Stimulated activated CD4-positive, alpha-beta T cell treated with anti-CD3 and anti-CD28 coated beads, Interleukin-1b, Interleukin-23, amount 100 ng/mL, for 1 hour (primary cell): ENCODE data around the gene IMPG1.
"Not testable (repeated sequence)": the region's sequence is repeated elsewhere in the genome, so short reads cannot be mapped to it uniquely, and the experiment has no call there.

Experiments
- DNase-seq, 2 donors: peaks; one replicate each; pipeline ENCODE4 v3.0.0-alpha.2; 2020; ENCODE audit warnings: low read depth in 2 of 2

Gene IMPG1

DNA sequence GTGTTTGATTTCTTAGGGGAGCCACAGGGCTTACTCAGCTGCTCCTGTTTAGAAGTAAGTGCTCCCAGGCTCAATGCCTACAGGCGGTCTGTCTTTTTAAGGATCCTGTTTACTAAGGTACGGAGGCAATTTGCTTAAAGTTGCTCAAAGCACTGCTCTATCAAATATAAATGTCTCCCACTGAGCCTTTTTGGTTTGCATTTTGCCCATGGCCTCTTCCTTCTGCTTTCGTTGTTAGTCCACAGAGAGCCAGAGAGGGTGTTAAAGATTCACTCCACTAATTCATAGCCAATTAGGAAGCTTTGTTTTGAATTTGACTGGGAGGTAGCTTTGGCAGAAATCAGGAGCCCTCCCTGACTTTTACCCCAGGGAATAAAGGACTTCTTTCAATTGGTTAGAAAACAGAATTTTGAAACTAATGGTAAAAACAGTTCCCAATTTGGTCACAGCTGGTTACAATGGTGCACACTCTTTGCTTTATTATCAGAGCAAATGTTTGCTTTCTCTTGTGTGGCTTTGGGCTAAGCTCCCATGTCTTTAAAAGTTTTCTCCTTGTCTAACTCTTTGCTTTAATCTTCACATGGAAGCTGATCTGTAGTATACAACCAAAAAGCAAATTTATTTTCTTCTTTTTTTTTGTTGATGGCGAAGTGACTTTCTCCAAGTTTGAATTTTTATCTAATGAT, 126.2 kb downstream of the IMPG1 start:
- no peak for DNase-seq

DNA sequence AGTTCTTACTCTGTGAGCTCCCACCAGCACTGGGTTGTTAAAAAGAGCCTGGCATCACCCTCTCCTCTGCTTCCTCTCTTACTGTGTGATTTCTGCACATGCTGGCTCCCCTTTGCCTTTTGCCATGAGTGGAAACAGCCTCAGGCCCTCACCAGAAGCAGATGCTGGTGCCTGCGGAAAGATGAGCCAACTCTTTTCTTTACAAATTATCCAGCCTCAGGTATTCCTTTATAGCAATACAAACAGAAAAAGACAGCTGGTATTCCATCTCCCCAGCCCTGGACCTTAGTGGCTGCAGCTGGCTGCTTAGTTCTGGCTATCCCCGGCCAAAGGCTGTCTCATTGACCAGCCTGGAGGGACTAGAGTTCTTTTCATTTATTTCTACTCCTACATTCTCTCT, 129.1 kb downstream of the IMPG1 start:
- no peak for DNase-seq

- no peak for DNase-seq
These were observed 131.0 kb downstream of the IMPG1 start for GRCh38 chr6:75941509-75941908.

DNA sequence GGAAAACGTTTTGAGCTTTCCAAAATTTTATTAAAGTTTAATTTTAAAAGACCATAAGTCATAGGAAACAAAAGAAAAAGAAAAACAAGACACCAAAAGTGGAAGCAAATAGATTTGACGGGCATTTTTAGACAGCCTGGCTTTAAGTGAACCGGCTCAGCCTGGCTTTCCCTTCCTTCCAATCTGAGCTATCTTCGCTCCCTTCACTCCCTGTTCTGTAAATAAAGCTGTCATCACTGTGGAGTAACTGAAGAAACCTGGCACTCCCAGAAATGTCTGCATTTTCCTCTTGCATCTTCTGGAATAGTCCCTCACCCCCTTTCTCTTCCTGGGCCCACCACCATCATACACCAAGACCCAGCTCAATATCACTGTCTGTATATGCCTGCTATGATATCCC, 131.9 kb downstream of the IMPG1 start:
- DNase-seq = no peak

GRCh38 chr6:75937846-75938245, 134.6 kb downstream of the IMPG1 start:
- no peak for DNase-seq

DNA sequence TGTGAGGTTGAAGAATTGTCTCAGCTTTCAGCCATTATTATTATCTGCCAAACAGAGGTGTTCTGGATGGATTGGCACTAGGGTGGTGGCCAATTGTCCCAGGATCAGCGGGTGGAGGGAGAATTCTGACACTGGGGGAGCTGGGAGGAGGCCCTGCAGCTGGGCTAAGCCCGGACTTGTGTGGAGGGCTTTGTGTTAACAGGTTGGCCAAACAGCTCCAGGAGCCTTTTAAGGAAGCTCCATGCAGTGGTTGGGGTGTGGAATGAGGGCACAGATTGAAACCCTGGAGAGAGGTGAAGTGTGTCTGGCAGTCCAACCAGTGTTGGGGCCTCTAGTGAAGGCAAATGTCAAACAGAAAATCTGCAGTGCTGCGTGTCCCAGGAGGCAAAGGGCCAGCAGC, 135.8 kb downstream of the IMPG1 start:
- no peak for DNase-seq

GRCh38 chr6:75935473-75935793, 137.0 kb downstream of the IMPG1 start:
- no peak for DNase-seq

- DNase-seq = no peak
These were observed 137.6 kb downstream of the IMPG1 start for GRCh38 chr6:75934643-75935472.

DNA sequence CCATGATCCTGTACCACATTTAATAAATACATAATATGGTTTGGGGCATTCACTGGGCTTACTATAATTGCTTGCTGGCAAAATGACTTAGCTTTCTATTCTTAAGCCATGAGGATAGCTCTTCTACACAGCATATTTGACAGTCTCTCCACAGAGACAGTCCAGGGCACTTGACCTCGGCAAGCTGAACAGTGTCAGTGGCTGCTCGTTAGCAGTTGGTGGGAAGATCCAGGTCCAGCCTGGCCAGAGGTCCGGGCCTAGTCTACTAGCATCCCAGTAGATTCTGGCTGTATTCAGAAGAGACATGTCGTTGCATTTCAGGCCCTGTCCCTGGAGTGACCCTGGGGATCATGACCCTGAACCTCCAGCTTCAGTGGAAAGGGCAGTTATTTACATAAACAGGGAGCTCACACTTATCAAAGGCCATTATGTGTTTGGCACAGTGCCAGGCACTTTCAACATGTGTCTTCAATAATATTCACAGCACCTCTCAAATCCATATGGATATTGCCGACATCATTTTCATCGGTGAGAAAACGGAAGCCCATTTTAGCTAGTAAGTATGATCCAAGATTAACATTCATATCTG, 139.0 kb downstream of the IMPG1 start:
- no peak for DNase-seq

DNA sequence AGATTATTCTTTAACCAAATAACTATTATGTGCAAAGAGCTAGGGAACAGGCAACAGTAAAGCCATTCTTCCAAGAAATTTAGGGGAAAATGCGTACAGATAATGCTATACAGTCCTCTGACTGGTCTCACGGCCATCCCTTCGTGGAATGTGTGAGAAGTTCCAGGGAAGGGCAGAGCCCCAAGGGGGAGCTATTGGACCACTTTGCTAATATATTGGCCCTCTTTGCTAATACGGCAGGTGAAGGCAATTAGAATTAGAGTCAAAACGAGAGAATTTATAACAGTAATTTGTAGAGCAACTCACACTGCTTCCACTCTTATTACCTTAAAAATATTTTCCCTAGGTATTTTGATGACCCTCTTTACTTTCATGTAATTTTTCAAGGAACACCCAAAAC, 140.4 kb downstream of the IMPG1 start:
- DNase-seq = no peak

- no peak for DNase-seq
These were observed 141.3 kb downstream of the IMPG1 start for GRCh38 chr6:75931011-75931680.

DNA sequence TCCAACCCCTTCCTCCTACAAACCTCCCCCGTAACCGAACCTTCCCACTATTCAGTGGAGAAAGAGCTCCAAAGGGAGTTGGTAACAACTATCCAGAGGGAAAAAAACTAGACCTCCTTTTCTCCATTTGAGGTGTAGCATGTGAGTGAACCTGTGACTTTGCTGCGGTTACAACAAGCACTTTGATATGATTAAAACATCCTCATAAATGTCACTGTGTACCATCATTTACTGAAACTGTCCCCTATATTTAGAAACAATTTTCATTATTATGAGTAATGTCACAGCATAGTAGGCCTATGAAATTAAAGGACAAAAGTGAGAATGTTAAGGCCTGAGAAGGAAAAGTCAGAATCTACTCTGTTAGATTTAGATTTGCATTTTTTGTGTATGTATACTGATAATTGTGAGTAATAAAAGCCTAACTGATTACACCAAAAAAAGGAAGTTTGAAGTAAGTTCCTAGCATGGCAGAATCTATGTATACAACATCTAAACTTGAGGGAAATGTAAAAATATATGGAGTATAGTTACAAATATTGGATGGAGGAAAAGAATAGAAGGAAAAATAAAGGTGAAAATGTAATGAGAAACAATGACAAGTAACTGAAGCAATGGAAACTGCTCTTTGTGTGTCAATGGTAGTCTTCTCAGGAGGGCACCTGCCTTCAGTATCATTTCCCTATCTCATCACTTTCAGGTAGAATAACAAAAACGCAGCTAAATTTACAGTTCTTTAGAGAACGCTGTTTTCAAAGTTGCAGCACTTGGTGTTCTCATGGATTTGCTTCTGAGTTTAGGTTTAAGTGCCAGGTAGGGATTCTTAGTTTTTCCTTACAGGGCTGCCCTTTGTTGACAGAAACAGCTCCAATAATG, 145.9 kb downstream of the IMPG1 start:
- no peak for DNase-seq

GRCh38 chr6:75922226-75922625, 150.2 kb downstream of the IMPG1 start:
- no peak for DNase-seq

DNA sequence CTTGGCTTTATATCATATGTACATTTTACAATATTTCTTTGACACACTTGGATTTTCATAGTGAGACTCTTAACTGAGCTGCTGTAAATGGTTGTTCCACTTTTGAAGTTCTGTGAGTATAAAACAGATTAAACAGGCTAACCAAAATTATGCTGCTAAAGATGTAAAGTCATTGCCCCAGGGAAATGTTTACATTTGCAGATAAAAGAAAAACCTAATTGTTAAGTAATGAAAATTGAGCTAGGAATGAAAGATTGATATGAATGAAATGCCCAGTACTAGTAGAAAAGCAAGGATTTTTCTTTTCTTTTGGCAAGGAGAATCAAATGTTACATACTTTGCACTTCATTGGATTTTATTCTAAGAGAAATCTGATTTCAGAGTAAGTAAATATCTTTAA, 159.4 kb downstream of the IMPG1 start:
- no peak for DNase-seq

DNA sequence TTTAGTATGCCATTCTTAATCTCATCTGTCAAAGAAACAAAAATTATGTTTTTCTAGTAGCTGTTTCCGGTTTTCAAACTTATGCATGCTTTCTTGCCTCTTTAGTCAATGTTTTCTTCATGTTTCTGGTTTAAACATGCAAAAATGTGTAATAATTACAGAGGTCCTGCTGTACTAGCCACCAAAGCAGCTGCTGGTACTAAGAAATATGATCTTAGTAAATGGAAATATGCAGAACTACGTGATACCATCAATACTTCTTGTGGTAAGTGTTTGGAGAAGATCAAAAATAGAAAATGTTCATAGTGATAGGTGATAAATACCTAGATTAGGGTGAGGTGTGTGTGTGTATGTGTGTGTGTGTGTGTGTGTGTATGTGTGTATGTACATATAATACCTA, 165.0 kb downstream of the IMPG1 start:
- DNase-seq = no peak

DNA sequence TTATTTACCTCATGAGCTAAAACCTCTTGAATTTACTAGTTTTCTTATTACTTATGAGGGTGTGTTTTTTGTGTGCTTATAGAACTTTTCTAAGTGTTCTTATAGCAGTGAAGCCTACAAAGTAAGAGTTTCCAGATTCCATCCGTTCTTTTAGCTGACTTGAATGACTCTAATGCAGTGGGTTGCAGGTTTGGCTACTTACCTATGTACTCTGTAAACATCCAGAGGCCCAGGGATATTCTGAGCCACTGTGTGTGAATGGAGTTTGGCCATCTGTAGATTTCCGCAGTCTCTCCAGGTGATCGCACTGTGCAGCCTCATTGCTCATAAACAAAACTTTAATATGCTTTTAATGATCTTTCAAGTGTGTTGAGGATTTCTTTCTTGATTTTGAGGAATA, 165.6 kb downstream of the IMPG1 start:
- DNase-seq = no peak

GRCh38 chr6:75905129-75905528, 167.3 kb downstream of the IMPG1 start:
- not testable (repeated sequence) for DNase-seq

- not testable (repeated sequence) for DNase-seq
These were observed 172.2 kb downstream of the IMPG1 start for GRCh38 chr6:75900216-75900615.

GRCh38 chr6:75896526-75896925, 175.9 kb downstream of the IMPG1 start:
- DNase-seq = no peak

- no peak for DNase-seq
These were observed 178.7 kb downstream of the IMPG1 start for GRCh38 chr6:75893776-75894152.

GRCh38 chr6:75893058-75893775, 179.2 kb downstream of the IMPG1 start:
- DNase-seq = no peak
